GM19193 (cell line): ENCODE measurements around the gene DSG3.

Experiments used
- POLR2A ChIP-seq: IDR thresholded peaks from 4 replicates; pipeline ENCODE4 v1.6.1; 2011; ENCODE audit not compliant: insufficient read depth, insufficient read length; ENCODE audit errors: extremely low read depth

DSG3 gene

DNA sequence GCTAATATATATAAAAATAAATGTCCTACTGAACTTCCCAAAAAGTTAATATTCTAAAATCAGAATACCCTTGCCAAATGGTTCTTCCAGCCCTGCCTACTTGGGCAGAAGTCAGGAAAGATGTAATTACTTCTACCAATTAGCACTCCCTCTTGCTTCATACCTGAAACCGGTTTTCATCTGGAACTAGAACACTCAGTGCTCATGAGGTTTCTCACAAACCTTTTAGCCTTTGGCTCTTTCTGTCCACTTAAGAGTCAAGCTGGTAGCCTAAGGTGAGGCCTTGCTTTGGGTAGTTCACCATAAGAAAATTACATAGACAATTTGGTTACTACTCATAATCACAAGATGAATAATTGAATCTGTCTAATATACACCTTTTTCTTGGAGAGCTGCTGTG, 4.1 kb downstream of the DSG3 start:
- no peak for TF ChIP-seq POLR2A

GRCh38 chr18:31454066-31454708, 6.6 kb downstream of the DSG3 start:
- no peak for TF ChIP-seq POLR2A

GRCh38 chr18:31469629-31470028, 22.1 kb downstream of the DSG3 start:
- no peak for TF ChIP-seq POLR2A

- no peak for TF ChIP-seq POLR2A
These were observed 31.1 kb downstream of the DSG3 start for GRCh38 chr18:31478688-31479087.

DNA sequence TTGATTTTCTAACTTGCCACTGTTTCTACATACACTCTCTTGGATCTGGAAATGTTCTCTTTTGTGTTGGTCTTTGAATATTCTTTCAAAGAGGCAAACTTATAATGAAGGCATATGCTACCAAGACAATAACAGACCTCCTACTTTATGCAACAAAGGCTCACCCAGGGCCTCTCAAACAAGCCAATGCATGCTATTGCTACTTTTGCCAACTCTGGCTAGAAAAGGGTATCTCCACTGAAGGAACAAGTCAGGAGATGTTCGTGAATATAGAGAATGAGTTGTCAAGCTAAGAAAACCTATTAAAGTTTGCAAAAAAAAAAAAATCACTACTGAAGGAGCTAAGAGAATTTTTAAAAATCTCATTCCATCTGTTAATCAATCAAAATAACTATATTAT, 34.5 kb downstream of the DSG3 start:
- no peak for TF ChIP-seq POLR2A

- no peak for TF ChIP-seq POLR2A
These were observed 35.9 kb downstream of the DSG3 start for GRCh38 chr18:31483396-31483795.

- no peak for TF ChIP-seq POLR2A
These were observed 36.9 kb downstream of the DSG3 start for GRCh38 chr18:31484461-31484860.

DNA sequence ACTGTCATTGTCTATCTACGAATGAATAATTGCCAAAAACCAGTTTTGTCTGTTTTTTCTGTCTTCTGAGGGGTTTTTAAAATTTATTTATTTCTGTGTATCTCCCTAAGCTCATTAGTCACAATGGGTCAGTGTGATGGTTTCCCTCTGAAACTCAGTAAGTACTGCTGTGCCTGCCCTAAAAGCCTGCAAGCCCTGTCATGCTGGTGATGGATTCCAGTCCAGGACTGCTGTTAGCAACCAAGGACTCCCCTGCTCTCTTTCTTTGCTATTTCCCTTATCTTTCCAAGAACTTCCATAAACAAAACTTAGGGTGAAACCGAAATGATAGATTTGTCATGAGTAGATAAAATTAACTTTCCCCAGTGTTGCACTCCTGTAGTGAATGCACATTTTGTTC, 38.6 kb downstream of the DSG3 start:
- no peak for TF ChIP-seq POLR2A

DNA sequence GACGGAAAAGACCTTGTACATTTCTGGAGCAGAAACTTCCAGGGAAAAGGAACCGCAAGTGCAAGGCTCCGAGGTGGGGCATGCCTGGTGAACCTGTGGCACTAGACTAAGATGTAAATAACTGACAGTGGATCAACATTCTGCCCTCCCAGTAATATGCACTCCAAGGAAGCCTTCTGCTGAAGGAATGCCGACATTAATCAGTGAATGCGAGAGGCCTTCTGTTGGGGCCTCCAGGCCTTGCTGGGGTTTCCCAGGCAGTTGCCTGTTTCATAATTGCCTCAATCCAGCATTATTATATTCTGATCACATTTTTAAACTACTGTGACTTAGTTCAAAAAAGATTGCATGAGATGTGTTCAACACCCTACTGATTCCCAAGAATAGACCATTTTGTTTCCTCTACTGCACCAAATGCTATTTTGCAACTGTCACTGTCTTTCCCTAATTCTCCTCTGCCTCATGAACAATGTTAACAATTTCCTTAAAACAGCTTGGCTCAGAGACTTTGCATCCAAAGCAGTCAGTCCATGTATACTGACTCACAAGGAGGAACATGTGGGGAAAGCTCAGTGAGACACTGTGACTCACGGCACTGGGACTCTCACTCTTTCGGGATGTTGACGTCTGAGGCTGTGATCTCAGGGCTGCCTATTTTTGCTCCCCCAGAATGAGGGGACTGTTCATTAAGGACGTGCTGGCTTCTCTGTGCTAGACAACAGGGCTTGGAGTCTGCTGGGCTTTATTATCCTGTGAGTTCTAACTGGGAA, 39.9 kb downstream of the DSG3 start:
- no peak for TF ChIP-seq POLR2A

DNA sequence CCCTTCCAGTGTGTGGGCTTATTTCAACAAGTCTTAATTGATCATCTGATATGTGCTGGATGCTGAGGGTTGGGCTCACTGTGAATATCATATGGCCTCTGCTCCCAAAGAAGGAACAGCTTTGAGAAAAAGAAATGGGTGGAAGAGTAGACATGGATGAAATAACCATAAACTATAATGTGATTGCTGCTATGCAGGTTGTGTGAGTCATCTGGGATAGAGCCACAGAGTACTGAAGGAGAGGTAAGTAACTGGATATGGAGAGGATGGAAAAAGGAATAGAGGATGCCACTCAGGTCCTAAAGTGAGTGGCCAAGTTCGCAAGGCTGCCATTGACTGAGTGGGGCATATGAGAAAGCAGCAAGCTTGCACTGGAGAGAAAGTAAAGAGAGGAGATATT, 41.8 kb downstream of the DSG3 start:
- TF ChIP-seq POLR2A = no peak

GRCh38 chr18:31490387-31490786, 42.8 kb downstream of the DSG3 start:
- TF ChIP-seq POLR2A = no peak

DNA sequence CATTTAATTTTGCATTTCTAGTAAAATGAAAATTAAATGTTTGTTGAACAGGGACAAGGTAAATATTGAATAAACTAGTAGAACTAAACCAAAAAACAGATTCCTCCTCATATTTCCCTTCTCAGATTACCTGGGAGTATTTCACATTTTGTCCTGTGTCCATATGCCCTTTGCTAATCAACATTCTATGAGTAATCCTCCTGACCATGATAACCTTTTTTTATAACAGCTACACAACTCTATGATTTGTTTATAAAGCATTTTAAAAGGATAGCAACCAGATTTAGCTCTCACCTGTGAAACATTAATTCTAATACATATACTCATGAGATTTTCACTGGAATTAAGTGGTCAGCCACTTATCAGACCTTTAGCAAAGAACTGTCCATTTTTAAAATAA, 43.3 kb downstream of the DSG3 start:
- no peak for TF ChIP-seq POLR2A

DNA sequence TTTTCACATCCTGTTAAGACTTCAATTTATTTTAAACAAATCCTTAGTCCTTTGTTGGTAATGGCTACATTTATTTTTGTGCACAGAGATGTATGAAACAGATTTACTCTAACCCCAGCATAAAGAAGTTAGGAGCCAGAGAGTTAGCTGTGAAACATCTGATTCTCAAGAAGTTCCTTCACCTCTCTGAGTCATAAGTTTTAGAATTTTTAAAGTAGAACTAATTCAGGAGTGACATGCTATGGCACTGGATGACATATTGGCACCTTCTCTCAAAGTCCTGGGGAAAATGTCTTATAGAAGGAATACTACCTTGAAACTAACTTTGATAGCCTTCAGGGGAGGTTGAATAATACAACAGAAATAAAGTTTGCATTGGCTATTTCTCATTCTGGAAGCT, 44.0 kb downstream of the DSG3 start:
- TF ChIP-seq POLR2A = no peak

DNA sequence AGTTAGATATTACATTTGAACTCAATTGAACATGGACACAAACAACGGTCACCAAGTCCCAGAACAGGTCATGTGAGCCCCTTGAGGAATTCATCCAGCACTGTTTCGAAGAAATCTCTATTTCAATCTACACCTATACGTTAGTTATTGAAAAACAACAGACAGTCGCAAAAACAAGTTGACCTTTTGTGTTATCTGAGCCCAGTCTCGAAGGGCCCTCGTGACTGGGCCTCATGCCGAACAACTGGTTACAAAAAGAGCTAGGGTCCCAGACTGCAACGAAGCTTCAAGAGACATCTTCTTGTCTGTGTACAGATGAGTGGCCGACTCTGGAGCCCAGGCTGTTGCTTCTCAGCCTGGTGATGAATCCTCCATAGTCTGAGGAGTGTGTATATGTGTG, 45.1 kb downstream of the DSG3 start:
- no peak for TF ChIP-seq POLR2A

- no peak for TF ChIP-seq POLR2A
These were observed 45.6 kb downstream of the DSG3 start for GRCh38 chr18:31493171-31493570.

- no peak for TF ChIP-seq POLR2A
These were observed 46.4 kb downstream of the DSG3 start for GRCh38 chr18:31493941-31494340.
